Ascending aorta (tissue), 2 donors: ENCODE results near the gene TBX21. TPM values are rescaled to one million over a fixed set of nuclear protein-coding genes. Genes with fewer than 3 reads are reported as not detected.

Experiments
- DNase-seq, 2 donors: peaks; one replicate each; pipeline ENCODE4 v3.0.0-alpha.2; 2019; ENCODE audit warnings: low spot score in 2 of 2
- H3K27ac ChIP-seq, 2 donors: fragments of 200-600 bp; sonication (generic); one replicate each; pipeline ENCODE4 v1.5.1; 2016 to 2017; ENCODE audit warnings: mild to moderate bottlenecking in 1 of 2
- H3K27me3 ChIP-seq: fragments of 200-600 bp; sonication (generic); one replicate; pipeline ENCODE4 v1.5.1; 2017
- H3K36me3 ChIP-seq, 2 donors: fragments of 200-600 bp; sonication (generic); one replicate each; pipeline ENCODE4 v1.5.1; 2016
- H3K4me1 ChIP-seq, 2 donors: fragments of 200-600 bp; sonication (generic); one replicate each; pipeline ENCODE4 v1.5.1; 2016 to 2017; ENCODE audit warnings: mild to moderate bottlenecking in 1 of 2
- H3K4me3 ChIP-seq, 2 donors: fragments of 200-600 bp; sonication (generic); one replicate each; pipeline ENCODE4 v1.5.1; 2016 to 2017; ENCODE audit warnings: mild to moderate bottlenecking in 1 of 2
- H3K9me3 ChIP-seq, 2 donors: fragments of 200-600 bp; sonication (generic); one replicate each; pipeline ENCODE4 v1.5.1; 2016
- CTCF ChIP-seq, 3 experiments: fragments of 200-600 bp in 2 of 3; fragments of 450-650 bp in 1 of 3; sonication (generic) in 2 of 3; IDR thresholded peaks; one replicate each; pipeline ENCODE4 v1.5.1; 2016 to 2019; ENCODE audit warnings: antibody characterized with exemption in 3 of 3, mild to moderate bottlenecking in 1 of 3, moderate library complexity in 1 of 3
- intact Hi-C: fragments of 100-400 bp; cut with DNase I; formaldehyde crosslinking; loops from one replicate; pipeline ENCODE4 v1.15.1; 2023
- total RNA-seq: library from RNA; depleted of rRNA; stranded (reverse); fragments of >200 nt; gene quantifications from one replicate; pipeline ENCODE4 v1.1.0, GENCODE V29; 2016

The TBX21 gene
- total RNA-seq, 1 donor from 2014 or later, result not detected

GRCh38 chr17:47713980-47714700 is 18.9 kb upstream of the TBX21 start:
- no peak overlapping the region for H3K4me3 ChIP-seq
- DNase-seq, result no peak
- peaks cover 0 to 1% of the 10 kb centered on the region in 2 donors for H3K4me1 ChIP-seq
- TF ChIP-seq CTCF (IDR thresholded peaks at IDR 0.05), result no peak
- H3K36me3 ChIP-seq, result peaks cover 7 to 17% of the 10 kb centered on the region in 2 donors
- H3K27ac ChIP-seq, result no peak overlapping the region
- intact Hi-C loops, result no loop called here
- no peaks in the 10 kb centered on the region for H3K9me3 ChIP-seq
- H3K27me3 ChIP-seq, result no peaks in the 10 kb centered on the region

- Histone ChIP-seq H3K27ac (no peak overlapping the region), H3K27me3 (no peaks in the 10 kb centered on the region), H3K4me1 (no peaks in the 10 kb centered on the region), H3K9me3 (no peaks in the 10 kb centered on the region), H3K4me3 (no peak overlapping the region), H3K36me3 (peaks cover 7 to 13% of the 10 kb centered on the region in 2 donors)
- DNase-seq, result no peak
- intact Hi-C loops, result no loop called here
- no peak for TF ChIP-seq CTCF (IDR thresholded peaks at IDR 0.05)
Measured at GRCh38 chr17:47714773-47715396, 18.2 kb upstream of the TBX21 start.

- intact Hi-C loops, result no loop called here
- Histone ChIP-seq H3K9me3 (no peaks in the 10 kb centered on the region), H3K4me3 (no peak overlapping the region), H3K36me3 (peaks cover 3 to 4% of the 10 kb centered on the region in 2 donors), H3K27ac (no peak overlapping the region), H3K4me1 (no peaks in the 10 kb centered on the region), H3K27me3 (peaks cover under 1% of the 10 kb centered on the region)
- no peak for TF ChIP-seq CTCF (IDR thresholded peaks at IDR 0.05)
- no peak for DNase-seq
Measured at GRCh38 chr17:47715669-47716325, 17.2 kb upstream of the TBX21 start.

- Histone ChIP-seq H3K9me3 (no peaks in the 10 kb centered on the region), H3K4me3 (no peak overlapping the region), H3K36me3 (no peaks in the 10 kb centered on the region), H3K27ac (no peak overlapping the region), H3K4me1 (no peaks in the 10 kb centered on the region), H3K27me3 (peaks cover 6% of the 10 kb centered on the region)
- TF ChIP-seq CTCF (IDR thresholded peaks at IDR 0.05), result no peak
- intact Hi-C loops, result no loop called here
- DNase-seq, result no peak
Measured at GRCh38 chr17:47716375-47716774, 16.7 kb upstream of the TBX21 start.

- peaks cover 13% of the 10 kb centered on the region for H3K27me3 ChIP-seq
- peak in 2 of 3 experiments; percentile 14 to 17 for TF ChIP-seq CTCF (IDR thresholded peaks at IDR 0.05)
- intact Hi-C loops, result no loop called here
- H3K4me3 ChIP-seq, result no peak overlapping the region
- no peaks in the 10 kb centered on the region for H3K36me3 ChIP-seq
- H3K27ac ChIP-seq, result no peak overlapping the region
- no peaks in the 10 kb centered on the region for H3K9me3 ChIP-seq
- no peak for DNase-seq
- no peaks in the 10 kb centered on the region for H3K4me1 ChIP-seq
Measured at GRCh38 chr17:47717261-47717697, 15.8 kb upstream of the TBX21 start.
